ENCODE results near the gene UBASH3B.
A peak's percentile ranks its signal among the peaks of the same experiment; 100 is the strongest.

UBASH3B gene

DNA sequence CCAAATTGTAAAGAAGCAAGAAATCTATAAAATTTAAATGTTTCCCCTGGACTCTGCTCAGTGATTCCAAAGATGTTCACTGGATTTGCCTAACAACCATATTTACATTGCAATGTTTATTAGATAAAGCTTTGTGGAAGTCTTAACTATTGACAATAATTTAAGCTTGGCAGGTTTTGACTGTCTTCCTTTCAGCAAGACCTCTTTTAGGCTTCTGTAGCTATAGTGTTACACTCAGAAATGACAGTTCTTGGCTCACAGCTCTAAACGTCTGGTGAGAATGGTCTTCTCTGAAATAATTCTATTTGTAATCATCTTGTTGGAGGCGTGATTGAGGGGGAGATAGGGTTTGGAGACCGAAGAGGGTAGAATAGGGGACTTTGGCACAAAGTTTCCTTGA lies 138.0 kb downstream of the UBASH3B start:
- H3K4me3 ChIP-seq (ENCODE audit: low read depth, low read length) = no peak overlapping the region
- DNase-seq (ENCODE audit: low read depth) = no peak

DNA sequence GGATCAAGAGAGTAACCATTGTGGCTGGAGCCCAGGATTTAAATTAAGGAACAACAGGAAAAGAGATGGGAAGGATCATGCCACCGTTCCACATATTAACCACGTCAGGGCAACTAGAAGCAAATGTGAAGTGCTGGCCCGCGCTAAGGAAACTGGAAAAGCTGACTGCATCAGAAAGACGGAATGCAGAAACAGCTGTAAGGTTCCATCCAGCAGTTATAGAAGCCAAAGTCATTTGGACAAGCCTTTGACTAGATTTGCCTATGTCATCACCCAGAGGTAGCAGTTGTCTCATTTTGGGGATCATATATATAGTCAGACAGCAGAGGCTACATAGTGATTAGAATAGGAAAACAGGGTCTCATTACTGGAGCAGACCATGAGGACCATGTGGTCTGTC lies 139.8 kb downstream of the UBASH3B start:
- no peak overlapping the region for H3K4me3 ChIP-seq (ENCODE audit: low read depth, low read length)
- no peak for DNase-seq (ENCODE audit: low read depth)

DNA sequence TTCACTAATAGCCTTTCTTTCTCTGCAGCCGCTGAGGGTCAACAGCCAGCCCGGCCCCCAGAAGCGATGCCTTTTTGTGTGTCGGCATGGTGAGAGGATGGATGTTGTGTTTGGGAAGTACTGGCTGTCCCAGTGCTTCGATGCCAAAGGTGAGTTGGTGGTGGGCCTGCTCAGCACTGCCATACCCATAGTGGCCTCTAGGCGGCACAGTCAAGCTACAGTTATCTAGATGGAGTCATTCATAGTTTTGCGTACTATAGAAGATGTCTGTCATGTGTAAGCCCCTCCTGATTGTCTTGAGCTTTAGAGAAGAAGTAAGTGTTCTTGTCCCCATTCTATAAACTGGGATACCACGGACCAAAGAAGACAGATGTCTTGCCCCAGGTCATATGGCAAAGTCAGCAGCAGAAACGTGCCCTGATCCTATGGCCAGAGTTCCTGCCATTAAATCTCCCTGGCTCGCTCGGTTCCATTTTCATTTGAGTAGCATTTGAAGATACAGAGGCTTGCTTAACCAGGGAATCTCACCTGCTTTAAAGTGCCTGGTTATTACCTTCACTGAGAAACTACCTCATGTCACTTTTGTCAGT lies 140.7 kb downstream of the UBASH3B start:
- H3K4me3 ChIP-seq (ENCODE audit: low read depth, low read length) = no peak overlapping the region

DNA sequence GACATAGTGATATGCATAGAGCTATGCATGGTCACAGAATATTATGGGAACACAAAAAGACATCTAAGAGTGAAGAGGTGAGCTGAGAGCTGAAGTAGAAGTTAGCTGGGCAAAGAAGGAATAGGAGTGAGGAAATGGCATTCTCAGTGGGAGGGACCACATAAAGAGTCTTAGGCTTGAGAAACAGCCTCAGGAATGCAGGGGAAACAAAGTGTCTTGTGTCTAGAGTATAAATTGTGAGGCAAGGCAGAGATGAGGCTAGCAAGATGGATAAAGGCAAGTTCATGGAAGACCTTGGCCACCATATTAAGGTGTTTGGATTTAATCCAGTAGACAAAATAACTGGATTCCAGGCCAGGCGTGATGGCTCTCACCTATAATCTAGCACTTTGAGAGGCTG lies 142.1 kb downstream of the UBASH3B start:
- H3K4me3 ChIP-seq (ENCODE audit: low read depth, low read length) = no peak overlapping the region
- DNase-seq (ENCODE audit: low read depth) = no peak

More for the DNA sequence above, 140.7 kb downstream of the UBASH3B start:
- no peak for DNase-seq (ENCODE audit: low read depth)

DNA sequence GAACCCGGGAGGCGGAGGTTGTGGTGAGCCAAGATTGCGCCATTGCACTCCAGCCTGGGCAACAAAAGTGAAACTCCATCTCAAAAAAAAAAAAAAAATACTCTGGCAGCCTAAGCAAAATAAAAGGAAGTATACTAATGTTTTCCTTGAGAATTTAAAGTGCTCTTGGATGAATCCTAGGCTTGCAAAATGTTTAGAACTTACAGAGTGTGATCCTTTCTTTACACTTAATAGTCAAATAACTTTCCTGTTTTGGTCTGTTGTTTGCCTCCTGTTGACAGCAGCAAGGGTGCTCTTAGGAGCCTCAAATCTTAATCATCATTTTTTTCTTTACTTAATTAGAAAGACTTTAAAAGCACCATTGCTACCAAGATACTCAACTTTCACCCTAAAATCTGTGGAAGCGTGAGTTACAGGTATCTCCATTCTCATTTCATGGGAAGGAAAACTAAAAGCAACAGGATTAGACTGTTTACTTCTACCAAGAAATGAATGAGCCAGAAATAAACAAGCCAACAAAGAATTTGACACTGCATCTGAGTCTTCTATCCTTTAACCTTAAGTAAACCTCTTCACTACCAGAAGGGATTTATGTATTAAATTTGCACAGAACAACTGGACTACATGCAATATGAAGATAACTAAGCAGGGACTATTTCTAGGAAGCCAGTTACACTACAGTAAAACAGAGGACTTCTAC lies 144.0 kb downstream of the UBASH3B start:
- H3K4me3 ChIP-seq (ENCODE audit: low read depth, low read length) = no peak overlapping the region
- DNase-seq (ENCODE audit: low read depth) = no peak

DNA sequence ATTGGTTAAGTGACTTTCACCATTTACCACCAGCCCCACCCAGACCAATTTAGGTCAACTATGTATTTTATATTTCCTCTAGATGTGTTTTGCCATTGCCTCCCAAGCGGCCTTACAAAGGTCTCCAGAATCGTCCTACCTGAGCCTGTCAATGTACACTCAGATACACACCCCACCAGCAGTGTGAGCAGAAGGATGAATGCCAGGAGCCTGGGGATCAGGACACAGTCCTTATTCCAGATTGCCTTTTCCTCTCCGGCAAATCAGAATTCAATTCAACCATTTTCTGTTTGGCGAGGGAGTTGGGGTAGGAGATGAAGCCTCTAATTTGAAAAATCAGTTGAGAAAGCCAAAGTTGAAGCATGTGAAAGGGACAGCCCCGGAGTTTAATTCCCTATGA lies 147.4 kb downstream of the UBASH3B start:
- no peak for DNase-seq (ENCODE audit: low read depth)
- H3K4me3 ChIP-seq (ENCODE audit: low read depth, low read length) = no peak overlapping the region

DNA sequence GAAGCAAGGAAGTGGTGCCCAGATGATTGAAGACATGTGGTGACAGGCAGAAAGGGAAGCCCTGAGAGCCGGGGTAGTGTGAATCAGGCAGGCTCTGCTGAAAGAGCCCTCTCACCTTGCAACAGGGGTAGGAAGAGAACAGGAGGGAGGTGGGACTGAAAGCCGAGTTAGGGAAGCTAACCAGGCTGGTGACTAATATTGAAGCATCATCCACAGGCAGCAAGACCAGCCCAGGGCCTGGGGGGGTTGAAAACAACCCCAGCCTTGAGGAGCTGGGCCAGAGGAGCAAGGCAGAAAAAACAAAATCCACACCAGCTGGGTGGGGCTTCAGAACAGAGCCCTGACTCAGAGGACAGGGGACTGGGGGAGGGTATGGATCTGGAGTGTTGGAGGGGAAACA lies 147.8 kb downstream of the UBASH3B start:
- no peak overlapping the region for H3K4me3 ChIP-seq (ENCODE audit: low read depth, low read length)
- peak; percentile 72 for DNase-seq (ENCODE audit: low read depth)

DNA sequence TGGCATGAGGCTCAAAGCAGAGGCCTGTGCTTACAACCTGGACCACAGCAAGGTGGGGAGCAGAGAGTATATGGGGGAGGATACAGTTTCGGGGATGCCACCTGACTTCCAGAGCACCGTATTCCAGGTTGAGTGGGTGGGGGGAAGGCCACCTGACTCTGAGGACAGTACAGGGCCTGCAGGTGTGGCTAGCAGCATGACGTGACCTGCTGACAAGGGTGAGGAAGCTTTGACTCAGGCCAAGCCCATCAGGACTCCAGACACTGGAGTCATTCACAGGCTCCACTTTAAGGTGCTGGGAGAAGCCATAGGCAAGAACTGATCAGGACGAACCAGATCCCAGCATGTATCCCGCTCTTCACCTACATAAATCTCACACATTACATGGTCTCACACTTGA lies 148.2 kb downstream of the UBASH3B start:
- no peak for DNase-seq (ENCODE audit: low read depth)
- no peak overlapping the region for H3K4me3 ChIP-seq (ENCODE audit: low read depth, low read length)

DNA sequence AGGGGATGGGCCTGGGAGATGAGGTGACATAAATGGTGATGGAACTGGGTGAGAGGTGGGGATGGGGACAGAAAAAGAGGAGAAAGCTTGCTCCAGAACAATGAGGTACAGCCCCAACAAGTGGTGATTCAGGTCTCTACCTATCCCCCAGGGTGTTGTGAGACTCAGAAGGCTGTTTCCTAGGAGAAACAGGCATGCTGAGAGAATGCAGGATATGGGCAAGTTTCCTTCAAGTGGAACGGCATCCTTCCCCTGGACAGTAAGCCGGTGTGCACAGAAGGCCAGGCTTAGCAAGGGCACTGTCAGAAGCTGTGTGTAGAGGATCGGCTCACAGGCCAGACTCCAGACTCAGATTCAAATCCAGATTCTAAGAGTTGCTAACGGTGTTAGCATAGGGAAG lies 148.6 kb downstream of the UBASH3B start:
- peak; percentile 68 for DNase-seq (ENCODE audit: low read depth)

DNA sequence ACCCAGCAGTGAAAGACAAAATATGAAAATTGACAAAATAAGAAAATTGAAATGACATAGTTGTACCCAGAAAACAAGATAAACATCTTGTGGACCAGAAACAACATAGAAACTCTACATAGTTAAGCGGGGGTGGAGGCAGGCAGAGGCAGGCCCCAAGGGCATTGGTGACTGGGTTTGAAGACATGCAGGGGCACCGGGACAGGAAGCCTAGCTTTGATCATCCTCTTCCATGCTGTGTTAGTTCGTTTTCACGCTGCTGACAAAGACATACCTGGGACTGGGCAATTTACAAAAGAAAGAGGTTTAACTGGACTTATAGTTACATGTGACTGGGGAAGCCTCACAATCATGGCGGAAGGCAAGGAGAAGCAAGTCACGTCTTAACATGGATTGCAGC lies 149.3 kb downstream of the UBASH3B start:
- DNase-seq (ENCODE audit: low read depth) = no peak
- no peak overlapping the region for H3K4me3 ChIP-seq (ENCODE audit: low read depth, low read length)

More for the DNA sequence above, 148.6 kb downstream of the UBASH3B start:
- H3K4me3 ChIP-seq (ENCODE audit: low read depth, low read length) = no peak overlapping the region

DNA sequence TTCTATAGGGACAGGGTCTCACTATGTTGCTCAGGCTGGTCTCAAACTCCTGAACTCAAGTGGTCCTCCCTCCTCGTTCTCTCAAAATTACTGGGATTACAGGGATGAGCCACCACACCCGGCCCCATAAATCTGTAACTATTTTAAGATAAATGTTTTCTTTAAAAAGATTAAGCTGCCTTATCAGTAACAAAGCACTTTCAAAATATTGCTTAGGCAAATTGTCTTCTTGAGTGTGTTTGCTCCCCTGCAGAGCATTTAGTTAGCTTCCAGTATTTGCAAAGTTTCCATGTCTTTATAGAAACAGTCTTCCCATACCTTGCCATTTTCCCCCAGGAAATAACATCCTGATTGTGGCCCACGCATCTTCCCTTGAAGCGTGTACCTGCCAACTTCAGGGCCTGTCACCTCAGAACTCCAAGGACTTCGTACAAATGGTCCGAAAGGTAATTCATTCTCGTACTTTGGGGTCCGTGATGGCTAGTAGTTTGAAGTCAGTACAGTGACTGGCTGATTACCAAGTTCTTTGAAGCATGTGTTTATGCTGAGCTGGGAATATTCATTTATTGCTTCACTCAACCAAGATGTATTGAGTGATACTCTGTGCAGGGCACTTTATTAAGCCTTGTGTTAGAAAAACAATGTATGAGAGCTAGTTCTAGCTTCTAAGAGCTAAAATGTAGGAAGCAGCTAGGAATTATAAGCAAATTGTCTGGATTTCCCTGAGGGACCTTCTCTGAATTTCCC lies 152.4 kb downstream of the UBASH3B start:
- no peak overlapping the region for H3K4me3 ChIP-seq (ENCODE audit: low read depth, low read length)
- DNase-seq (ENCODE audit: low read depth) = no peak

DNA sequence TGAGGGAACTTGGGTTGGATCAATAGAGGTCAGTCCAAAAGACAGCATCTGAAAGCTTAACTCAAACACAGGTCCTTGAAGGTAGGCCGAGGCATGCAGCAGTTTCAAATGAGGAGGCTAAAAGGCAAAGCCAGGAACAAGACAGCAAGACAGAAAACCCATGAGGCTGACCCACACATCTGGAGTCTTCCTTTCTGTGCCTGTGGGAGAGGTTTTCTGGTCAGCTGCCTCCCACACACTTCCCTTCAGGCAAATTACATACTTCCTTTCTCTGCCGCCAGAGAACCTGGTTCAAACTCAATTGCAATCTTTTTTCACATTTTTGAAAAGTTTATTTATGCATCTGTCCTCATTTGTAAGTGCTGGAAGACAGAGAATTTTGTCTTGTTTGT lies 153.0 kb downstream of the UBASH3B start:
- H3K4me3 ChIP-seq (ENCODE audit: low read depth, low read length) = no peak overlapping the region
- peak; percentile 57 for DNase-seq (ENCODE audit: low read depth)

DNA sequence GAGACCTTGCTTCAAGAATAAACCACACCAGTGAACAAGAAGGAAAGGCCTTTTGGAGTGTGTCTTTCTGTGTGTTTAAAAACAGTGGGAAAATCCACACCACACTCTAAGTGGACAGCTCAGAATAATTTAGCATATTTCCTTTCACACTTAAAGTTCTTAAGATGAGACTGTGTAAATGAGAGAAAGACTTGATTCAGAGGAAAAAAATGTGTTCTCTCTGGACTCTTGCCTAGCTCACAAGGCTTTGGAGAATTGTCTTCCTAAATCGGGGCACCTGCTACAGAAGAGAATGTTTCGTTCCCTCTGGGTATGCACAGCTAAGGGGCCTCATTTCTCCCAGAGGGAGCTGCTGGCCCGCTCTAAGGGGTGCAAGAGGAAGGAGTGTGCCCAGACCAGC lies 154.3 kb downstream of the UBASH3B start:
- no peak overlapping the region for H3K4me3 ChIP-seq (ENCODE audit: low read depth, low read length)
- DNase-seq (ENCODE audit: low read depth) = no peak

DNA sequence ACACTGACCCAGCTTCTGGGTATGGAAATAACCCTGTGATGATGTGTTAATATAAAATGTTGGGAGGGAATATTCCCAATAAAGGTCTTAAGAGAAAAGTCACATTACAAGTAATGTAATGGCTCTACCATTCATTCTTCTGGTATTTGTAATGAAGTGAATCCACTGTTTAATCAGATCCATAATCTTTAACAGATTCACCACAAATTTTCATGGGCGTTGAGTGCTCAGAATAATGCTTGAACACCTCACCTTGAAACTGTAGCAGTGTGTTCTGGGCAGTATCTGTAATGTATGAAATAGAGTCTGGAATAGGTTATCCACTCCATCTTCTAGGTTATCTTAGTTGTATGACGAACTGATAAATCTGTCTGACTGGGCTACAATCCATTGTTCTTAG lies 156.2 kb downstream of the UBASH3B start:
- no peak overlapping the region for H3K4me3 ChIP-seq (ENCODE audit: low read depth, low read length)
- no peak for DNase-seq (ENCODE audit: low read depth)

DNA sequence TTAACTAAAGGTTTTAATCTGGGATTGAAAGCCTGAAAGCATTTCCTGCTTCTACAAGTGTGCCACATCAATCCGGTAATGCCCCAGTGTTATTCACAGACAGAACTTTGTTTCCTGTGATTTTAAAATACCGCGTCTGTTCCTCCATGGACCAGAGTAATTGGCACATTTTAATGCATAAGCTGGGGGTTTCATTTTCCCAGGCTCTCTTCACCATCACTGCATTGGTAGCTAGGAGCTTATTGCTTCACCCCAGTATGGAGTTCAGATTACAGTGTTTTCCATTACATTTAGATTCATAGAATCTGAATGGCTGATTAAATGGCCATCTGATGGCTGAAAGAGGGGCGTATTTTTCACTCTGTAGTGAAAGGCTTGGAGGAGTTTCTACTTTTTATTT lies 157.1 kb downstream of the UBASH3B start:
- H3K4me3 ChIP-seq (ENCODE audit: low read depth, low read length) = no peak overlapping the region
- DNase-seq (ENCODE audit: low read depth) = no peak

DNA sequence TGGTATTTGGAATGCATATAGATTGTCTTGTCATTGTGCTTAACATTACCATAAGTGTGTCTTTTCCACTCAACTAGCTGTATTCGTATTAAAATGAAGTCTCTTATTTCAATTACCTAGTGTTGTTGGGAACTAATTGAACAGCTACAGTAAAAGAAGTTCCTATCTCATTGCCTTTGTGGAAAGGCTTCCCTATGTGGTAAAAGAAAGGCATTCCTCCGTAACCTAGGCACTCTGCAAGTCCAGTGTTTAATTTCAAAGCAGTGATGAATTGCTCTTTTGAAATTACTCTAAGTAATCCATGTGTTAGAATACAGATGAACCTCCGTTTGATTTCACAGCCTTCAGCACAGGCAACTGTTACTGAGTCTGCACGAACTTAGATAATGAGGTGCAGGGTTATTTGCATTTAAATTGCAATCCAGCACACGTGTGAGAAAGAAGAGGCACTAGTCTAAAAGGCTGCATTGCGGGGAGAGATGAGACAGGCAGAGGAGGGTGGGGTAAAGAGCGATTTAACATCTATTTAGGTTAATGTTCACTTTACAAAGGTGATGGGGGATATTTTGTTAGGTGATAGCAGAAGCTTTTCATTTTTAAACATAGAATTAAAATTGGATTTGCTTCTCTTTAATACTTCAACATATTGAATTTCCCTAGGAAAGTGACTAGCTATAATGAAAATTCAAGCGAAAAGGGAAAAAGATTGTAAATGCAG lies 157.8 kb downstream of the UBASH3B start:
- DNase-seq (ENCODE audit: low read depth) = no peak
- no peak overlapping the region for H3K4me3 ChIP-seq (ENCODE audit: low read depth, low read length)

DNA sequence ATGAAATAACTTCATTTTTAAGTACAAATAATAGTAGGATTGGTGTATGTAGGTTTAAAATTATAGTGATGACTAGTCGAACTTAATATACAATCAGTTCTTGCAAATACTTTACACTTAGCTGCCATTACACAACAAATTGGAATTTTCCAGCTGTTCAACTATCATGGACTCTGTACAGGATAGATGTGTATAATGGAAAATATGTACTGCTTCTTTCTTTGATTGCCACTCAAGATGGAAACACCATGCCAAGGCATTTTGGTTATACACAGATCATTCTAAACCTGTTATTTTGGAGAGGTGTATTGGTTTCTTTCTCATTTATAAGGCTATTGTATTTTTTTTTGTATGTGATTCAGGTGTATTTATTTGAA lies 158.4 kb downstream of the UBASH3B start:
- no peak overlapping the region for H3K4me3 ChIP-seq (ENCODE audit: low read depth, low read length)
- no peak for DNase-seq (ENCODE audit: low read depth)

DNA sequence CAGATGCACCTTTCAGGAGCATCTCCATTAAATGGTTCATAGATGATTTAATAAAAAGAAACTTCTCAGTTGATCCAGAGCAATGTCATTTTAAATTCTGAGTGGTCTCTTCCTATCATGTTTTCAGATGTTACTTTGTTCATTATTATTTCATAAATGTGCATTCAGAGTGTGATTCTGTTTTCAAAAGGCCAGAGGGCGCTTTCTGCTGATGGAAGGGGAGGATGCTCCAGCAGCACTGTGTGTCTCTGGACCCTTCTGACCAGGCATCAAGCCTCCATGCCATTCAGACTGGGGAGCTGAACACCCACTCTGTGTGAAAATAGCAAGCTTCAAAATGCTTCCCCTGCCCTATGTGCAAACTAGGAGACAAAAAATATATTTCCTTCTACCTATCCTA lies 158.9 kb downstream of the UBASH3B start:
- no peak overlapping the region for H3K4me3 ChIP-seq (ENCODE audit: low read depth, low read length)
- no peak for DNase-seq (ENCODE audit: low read depth)

DNA sequence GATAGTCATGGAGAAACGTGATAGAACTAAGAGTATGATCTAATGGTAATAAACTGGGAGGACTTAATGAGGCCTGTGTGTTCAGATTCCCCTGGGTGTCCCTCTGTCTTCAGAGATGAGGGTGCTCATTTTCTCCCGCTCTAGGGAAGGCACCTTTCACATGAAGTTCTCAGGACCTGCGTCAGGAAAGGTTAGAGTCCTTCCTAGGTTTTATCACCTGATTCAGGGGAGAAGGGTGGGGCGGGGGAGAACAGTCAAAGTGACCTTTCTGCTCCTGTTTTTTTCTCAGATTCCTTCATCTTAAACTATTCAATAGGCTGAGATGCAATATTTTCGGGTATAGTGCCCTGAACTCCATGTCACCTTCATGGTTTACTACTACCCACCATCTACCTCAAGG lies 160.4 kb downstream of the UBASH3B start:
- DNase-seq (ENCODE audit: low read depth) = no peak
- H3K4me3 ChIP-seq (ENCODE audit: low read depth, low read length) = no peak overlapping the region

DNA sequence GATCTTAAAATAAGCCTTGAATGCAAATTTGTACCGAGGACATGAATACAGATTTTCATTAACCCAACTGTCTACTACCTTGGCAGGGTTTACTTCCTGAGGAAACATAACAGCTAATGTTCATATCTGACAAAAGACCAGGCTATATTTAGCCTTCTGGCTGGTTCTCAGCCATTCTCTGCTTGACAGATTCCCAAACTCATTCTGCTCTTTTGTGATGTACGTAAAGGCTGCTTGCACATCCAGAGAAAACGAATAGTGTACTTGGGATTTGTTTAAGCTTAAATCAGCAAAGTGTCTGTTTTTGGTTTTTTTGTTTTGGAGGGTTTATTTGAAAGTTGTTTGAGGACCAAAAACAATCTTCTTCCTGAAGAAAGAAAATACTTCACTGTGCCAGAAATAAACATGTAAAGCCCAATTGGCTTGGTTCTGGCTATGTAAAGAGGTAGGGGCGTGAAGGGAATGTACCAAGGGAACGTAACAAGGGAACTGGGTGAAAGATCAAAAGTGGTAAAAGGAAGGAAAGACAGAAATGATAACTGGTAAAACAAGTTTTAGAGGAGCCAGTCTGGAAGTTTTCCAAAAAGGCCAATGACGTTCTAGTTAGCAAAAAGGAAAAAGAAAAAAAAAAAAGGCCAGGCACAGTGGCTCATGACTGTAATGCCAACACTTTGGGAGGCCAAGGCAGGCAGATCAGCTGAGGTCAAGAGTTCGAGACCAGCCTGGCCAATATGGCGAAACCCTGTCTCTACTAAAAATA lies 161.4 kb downstream of the UBASH3B start:
- no peak overlapping the region for H3K4me3 ChIP-seq (ENCODE audit: low read depth, low read length)
- no peak for DNase-seq (ENCODE audit: low read depth)
